SH-SY5Y (cell line): ENCODE data around the gene TTI1.

Source experiments
- GATA2 ChIP-seq: IDR thresholded peaks from 2 replicates; pipeline ENCODE4 v1.6.1; 2011; ENCODE audit warnings: mild to moderate bottlenecking, low read depth, low read length
- GATA3 ChIP-seq: IDR thresholded peaks from 2 replicates; pipeline ENCODE4 v1.6.1; 2011; ENCODE audit warnings: low read depth, mild to moderate bottlenecking, low read length, moderate library complexity

Gene TTI1

DNA sequence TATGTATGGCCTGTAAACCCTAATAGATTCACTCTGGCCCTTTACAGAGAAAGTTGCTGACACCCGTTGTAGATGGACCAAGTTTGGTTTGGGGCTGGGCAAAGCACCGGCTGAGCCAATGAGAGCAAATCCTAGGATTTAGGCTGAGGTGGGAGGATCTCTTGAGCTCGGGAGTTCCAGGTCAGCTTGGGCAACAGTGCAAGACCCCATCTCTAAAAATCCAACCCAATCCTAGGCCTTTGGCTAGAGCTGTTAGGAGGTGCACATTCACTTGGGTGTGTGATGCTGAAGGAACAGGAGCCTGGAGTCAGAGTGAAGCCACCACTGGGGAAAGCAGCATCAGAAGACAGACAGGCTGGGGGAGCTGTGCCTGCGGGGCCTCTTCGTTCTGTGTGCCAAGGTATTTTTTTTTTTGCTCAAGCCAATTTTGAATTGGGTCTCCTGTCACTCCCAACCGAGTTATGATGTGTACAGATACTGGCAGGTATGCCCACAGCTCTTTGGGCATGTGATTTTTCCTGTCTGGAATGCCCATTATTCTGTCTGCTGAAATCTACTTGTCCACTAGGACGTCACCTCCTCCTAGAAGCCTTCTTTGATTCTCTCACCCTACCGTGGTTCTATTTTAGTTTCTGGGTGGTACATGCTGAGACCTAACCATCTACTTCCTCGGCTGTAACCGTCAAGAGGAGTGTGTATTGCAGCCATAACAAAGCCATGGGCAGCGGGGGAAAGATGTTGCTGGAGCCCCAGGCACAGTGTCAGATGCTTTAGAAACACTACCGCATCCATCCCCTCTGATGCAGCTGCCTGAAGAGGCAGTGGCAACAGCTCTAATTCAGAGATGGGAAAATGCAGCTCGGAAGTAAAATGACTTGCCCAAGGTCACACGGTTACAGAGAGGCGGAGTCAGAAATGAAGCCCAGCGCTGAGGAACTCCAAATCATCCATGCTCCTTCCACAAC lies 54.0 kb downstream of the TTI1 start:
- TF ChIP-seq GATA3 (no peak), GATA2 (no peak)

DNA sequence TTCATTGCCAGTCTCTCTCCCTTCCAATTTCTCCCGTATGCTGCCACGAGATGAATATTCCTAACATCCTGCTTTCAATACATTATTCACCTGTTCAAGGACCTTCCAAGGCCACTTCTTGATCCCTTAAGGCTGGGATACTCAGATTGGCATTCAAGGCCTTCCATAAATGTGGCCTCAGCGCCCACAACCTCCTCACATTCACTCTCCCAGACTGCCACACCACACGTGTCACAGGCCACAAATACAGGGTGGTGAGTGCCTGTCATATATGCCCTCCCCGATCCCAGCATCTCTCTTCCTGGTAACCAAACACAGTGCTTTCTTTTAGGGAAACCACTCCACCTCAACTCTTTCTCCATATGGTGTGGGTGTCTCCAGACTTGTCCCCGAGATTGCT lies 55.5 kb downstream of the TTI1 start:
- TF ChIP-seq GATA3 (no peak), GATA2 (no peak)

DNA sequence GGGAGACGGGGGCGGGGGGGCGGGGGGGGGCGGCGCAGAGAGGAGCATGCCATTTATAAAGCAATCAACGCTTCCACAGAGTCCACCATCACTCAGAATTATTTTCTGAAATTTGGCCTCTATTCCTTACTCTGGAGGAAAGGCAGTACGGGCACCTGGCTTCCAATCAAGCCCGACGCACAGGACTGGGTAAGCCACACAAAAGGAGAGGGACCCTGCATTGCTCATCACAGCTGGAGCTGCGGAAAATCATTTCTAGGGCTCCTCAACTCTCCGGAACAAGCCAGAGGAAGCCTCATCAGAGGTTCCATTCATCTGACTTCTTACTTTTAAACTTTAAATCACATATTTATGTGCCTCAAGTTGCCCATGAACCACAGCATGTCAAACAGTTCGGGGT lies 55.9 kb downstream of the TTI1 start:
- TF ChIP-seq GATA2 (no peak), GATA3 (no peak)

DNA sequence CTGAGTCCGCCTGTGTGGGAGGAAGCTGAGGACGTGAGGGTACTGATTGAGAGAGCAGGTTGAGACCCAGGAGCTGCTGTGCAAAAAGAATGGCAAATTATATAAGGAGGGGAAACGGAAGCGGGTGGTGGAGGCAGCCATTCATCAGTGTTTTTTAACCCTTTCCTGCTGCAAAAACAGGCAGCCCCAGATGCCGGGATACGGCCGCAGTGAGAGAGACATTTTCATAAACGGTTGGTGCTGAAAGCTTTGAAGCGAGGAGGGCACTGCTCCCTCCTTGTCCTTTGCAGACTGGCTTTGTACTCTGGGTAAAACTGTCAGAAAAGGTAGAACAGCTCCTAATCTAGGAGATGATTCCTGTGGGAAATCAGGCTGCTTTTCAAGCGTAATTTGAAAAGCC lies 56.4 kb downstream of the TTI1 start:
- no peak for TF ChIP-seq GATA3
- no peak for TF ChIP-seq GATA2

DNA sequence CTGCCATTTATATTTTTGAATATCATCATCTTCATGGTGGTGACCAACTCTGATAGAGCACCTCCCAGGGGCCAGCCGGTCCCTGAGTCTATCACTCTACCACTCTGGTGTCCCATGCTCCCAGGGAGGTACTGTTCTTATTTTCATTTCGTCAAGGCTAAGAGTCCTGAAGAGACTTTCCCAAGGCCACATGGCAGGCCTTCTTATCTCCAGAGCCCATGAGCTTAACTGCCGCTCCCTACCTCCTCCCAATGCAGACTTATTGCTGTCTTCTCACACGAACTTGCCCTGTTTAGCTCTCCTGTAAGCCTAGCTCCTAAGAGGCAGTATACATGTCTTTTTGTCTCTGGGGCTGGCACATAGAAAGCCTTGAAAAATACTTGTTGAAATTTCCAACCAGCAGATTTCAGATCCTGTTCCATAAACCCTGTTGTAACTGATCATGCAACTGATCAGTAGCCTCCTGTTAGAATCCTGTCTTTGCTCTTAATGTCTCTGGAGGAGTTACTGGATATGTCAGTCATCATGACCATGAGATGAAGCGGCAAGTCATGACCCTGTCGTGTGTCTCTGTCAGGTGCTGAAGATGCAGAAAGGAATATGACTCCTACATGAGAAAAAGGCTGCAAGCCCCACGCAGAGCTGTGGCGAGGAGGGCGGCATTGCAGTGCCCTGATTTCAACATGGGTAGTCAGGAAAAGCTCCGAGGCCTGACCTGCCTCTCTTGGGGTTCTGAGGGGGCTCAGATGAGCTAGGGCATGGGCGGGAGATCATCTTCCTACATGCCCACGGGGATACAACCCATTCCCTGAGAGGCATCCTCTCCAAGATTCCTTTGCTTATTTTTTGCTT lies 60.0 kb downstream of the TTI1 start:
- no peak for TF ChIP-seq GATA3
- no peak for TF ChIP-seq GATA2

DNA sequence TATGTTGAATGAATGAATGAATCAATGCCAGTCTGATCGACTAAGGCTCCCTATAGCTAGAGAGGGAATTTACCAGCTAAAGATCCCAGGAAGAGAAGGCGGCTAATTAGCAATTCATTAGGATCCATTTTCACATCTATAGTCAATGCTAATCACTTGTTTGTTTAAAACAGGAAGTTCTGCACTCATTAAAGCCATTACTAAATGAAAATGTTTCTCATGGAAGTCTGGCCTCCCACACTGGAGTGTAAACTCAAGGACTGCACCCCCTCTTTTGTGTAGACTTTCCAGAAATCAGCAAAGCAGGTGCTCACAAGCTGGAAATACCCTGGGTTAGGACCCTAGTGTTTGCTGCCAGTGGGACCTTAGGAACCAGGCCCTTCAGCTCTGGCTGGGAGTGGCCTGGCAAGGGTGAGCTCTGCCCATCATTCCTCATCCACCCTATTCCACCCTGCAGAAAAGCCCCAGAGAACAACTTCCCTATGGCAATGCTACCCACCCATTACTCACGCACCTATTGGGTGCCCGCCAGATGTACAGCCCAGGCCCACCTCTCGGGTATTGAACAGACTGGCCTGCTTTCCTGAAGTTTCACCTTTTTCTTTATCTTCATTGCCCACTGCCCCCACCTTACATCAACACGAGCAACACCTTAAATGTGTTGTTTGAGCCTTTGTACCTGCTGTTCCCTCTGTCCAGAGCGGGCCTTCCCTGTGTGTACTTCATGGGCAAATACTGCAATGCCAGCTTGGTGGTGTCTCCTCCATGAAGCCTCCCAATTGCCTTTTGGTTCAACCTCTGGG lies 60.8 kb downstream of the TTI1 start:
- TF ChIP-seq GATA2 (no peak), GATA3 (no peak)

DNA sequence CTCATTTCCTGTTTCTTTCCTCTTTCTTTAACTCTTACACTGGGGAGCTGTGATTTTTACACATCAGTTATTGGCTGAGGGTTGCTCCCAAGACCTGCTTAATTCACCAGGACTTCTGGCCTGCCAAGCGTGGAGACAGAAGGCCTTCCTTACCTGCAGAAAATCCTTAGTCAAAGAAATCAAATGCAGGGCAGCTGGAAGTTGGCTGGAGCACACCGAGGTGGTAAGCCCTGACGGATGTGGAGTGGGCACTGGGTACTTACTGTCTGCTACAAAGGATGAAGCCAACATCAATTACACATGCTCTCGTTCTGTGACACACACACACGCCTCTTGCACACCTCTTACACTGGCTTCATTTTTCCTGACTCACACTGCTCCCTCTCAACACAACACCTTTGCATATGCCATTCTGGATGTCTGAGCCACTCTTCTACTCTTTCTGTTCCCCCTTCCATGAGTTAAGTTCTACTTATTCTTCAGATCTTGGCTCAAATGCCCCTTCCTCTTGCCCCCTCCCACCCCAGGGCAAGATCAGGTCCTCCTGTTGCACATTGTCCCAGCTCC lies 61.6 kb downstream of the TTI1 start:
- TF ChIP-seq GATA3: no peak
- TF ChIP-seq GATA2: no peak

DNA sequence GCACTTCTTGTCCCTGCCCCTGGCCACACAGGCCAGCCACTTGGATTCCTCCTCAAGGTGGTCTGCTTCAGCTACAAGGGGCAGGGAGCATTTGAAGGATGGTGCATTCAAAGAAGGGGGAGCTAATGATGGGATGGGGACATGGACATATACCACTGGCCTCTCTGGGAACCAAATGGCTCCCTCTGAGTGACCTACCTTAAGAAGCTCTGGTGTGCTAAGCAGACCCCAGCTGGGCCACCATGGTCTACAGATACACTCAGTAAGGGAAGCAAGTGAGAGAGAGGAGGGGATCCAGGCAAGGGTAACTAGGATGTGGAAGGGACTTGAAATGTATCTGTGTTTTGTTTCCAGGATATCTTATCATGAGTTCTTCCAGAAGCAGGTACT lies 62.4 kb downstream of the TTI1 start:
- TF ChIP-seq GATA2 (no peak), GATA3 (no peak)

DNA sequence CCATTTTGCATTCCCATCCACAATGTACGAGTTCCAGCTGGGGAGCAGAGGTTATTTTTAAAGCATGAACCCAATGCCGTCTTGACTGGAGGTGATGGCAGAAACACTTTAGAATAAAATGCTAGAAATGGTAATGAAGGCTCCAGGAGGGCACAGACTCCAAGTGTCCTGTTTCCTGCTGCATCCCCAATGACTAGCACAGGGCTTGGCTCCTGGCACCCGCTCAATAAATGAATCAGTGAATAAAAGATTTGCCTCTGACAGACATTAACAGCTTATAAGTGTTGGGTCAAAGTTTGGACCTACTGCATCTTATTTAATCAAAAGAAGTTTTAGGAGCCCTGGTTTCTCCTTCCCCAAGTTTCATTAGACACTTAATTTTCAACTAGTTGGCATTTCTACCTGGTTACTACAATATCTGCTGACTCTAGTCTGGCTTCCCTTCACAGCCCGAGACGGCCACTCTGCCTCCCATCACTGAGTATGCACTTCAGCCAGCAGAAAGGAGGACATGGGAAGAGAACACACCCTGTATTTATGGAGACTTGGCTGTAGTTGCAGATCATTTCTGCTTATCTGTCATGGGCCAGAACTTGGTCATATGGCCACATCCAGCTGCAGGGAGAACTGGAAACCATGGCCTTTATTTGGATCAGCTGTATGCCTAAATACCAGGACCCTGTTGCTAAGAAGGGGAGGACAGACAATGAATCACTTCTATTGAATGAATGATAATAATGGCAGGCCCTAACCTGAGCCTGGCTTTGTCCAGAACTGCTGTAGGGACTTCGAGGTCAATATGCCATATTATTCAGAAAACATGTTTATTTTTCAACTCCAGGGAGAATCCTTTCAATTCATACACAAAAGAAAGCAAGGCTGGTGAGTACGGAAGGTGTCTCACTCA lies 63.1 kb downstream of the TTI1 start:
- no peak for TF ChIP-seq GATA2
- no peak for TF ChIP-seq GATA3

DNA sequence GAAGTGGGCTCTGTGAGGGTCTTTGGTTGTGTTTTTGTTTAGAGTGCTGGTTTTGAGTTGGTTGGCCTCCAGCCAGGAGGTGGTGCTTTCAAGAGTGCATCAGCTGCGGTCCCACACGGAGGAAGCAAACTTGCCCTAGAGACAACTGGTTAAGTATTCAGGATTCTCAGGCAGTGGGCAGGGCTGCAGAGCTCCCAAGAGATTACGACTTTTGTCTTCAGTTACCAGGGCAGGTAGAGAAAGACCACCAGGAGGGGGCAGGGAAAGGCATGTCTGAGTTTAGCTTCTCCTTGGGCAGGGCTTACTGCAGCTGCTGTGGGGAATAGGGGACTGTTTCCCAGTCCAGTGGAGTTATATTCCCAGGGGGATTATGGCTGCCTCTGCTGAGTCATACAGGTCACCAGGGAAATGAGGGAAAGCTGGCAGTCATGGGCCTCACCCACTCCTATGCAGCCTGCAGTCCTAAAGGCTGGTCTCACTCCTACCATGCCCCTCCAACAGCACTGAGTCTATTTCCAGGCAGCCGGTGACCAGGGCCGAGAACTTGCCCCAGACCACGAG lies 64.3 kb downstream of the TTI1 start:
- TF ChIP-seq GATA2 (no peak), GATA3 (no peak)

DNA sequence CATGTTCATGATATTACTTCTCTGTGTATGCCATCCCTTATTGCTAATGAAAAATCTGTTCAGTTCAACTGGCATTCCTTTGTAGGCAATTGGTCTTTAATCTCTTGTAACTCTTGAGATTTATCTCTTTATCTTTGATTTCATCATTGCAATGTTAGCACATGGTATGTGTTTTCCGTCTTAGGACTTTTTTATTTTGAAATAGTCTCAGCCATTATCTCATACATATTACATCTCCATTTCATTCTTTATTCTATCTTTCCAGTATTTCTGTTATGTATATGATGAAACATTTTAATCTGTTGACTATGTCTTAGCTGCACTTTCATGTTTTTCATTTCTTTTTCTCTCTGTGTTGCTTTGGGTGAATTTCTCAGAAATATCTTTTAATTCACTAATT lies 72.2 kb downstream of the TTI1 start:
- no peak for TF ChIP-seq GATA2
- no peak for TF ChIP-seq GATA3

DNA sequence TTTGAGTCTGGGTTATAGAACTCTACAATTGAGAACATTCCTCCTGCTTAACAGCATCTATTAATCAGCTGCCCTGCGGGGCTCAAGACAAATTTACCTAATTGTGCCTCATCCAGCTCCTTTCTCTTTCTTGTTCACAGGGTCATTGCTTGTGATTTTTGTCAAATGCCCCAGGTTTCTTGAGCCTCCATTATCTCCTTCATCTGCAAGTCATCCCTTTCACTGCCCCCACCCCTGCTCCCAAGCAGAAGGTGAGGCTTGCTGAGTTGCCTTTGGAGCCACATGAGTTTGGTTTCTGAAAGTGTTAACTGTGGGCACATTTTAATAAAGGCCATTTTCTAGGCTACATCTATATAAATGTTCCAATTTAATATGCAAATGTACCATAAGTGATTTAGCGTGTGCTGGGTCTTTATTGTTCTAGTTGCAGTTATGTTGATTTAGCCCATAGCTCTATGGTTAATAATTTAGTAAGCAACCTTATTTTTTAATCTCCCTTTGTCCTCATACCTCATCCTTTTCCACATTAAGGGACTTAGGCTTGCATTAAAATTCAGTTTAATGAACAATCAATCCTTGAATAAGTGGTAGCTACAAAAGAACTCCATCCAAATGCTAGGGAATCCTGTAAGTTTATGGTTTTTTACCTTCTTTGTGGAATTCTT lies 74.3 kb downstream of the TTI1 start:
- no peak for TF ChIP-seq GATA2

DNA sequence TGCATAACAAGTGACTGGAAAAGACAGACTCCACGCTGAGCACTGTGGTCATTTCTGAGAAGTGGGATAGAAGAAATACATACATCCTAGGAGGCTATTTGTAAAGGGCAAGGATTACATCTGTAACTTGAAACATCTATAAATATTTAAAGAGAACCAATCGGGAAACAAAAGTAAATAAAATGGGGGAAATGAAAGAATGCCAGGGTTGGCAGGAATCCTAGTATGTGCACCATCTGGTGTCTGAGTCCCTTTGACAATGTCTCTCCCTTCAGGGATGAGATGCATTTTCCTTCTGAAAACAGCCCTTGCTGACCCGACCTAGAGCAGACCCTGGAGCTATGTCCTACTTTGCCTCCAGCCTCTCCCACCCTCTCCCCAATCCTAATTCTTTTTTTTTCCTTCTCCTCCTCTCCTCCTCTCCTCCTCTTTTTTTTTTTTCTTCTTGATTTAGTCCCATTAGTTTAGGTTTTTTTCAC lies 77.1 kb downstream of the TTI1 start:
- TF ChIP-seq GATA2 (no peak), GATA3 (no peak)
